NB4 (cell line): Measurements from ENCODE around the gene TCEA3.

Source experiments
- DNase-seq: peaks from one replicate; pipeline ENCODE4 v3.0.0; 2010; ENCODE audit warnings: low read depth
- H3K4me3 ChIP-seq: one replicate; pipeline ENCODE4 v1.5.1; 2011; ENCODE audit warnings: mild to moderate bottlenecking, low read depth, low read length, moderate library complexity
- MYC ChIP-seq: IDR thresholded peaks from 2 replicates; pipeline ENCODE4 v1.6.1; 2011; ENCODE audit warnings: low read depth, low read length
- POLR2A ChIP-seq: IDR thresholded peaks from 2 replicates; pipeline ENCODE4 v1.6.1; 2011; ENCODE audit warnings: mild to moderate bottlenecking; ENCODE audit not compliant: insufficient read length; ENCODE audit errors: extremely low read depth
- TF ChIP-seq, protein P1 (sequence below): IDR thresholded peaks from one replicate; pipeline ENCODE4 v1.5.1; 2012; ENCODE audit warnings: low read depth, low read length
- TF ChIP-seq, protein P2 (sequence below): IDR thresholded peaks from 2 replicates; pipeline ENCODE4 v1.6.1; 2011; ENCODE audit warnings: low read depth, low read length

TCEA3 gene

GRCh38 chr1:23436520-23437354 lies 12.2 kb upstream of the TCEA3 start:
- no peak overlapping the region for H3K4me3 ChIP-seq
- TF ChIP-seq, protein P1, sequence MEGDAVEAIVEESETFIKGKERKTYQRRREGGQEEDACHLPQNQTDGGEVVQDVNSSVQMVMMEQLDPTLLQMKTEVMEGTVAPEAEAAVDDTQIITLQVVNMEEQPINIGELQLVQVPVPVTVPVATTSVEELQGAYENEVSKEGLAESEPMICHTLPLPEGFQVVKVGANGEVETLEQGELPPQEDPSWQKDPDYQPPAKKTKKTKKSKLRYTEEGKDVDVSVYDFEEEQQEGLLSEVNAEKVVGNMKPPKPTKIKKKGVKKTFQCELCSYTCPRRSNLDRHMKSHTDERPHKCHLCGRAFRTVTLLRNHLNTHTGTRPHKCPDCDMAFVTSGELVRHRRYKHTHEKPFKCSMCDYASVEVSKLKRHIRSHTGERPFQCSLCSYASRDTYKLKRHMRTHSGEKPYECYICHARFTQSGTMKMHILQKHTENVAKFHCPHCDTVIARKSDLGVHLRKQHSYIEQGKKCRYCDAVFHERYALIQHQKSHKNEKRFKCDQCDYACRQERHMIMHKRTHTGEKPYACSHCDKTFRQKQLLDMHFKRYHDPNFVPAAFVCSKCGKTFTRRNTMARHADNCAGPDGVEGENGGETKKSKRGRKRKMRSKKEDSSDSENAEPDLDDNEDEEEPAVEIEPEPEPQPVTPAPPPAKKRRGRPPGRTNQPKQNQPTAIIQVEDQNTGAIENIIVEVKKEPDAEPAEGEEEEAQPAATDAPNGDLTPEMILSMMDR = no peak
- TF ChIP-seq, protein P2, sequence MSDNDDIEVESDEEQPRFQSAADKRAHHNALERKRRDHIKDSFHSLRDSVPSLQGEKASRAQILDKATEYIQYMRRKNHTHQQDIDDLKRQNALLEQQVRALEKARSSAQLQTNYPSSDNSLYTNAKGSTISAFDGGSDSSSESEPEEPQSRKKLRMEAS = no peak
- TF ChIP-seq MYC = no peak
- no peak for TF ChIP-seq POLR2A
- DNase-seq = no peak

- TF ChIP-seq MYC (no peak), POLR2A (no peak)
- TF ChIP-seq, protein P1 = no peak
- TF ChIP-seq, protein P2 = no peak
- H3K4me3 ChIP-seq = no peak overlapping the region
- no peak for DNase-seq
Measured at GRCh38 chr1:23434260-23434775, 9.8 kb upstream of the TCEA3 start.

GRCh38 chr1:23433122-23433521 lies 8.6 kb upstream of the TCEA3 start:
- TF ChIP-seq, protein P1 = no peak
- TF ChIP-seq, protein P2 = no peak
- no peak for TF ChIP-seq MYC
- TF ChIP-seq POLR2A = no peak
- no peak for DNase-seq
- no peak overlapping the region for H3K4me3 ChIP-seq

- no peak for DNase-seq
- TF ChIP-seq, protein P2 = no peak
- TF ChIP-seq, protein P1 = no peak
- TF ChIP-seq MYC (no peak), POLR2A (no peak)
- H3K4me3 ChIP-seq = no peak overlapping the region
Measured at GRCh38 chr1:23431431-23431830, 6.9 kb upstream of the TCEA3 start.

GRCh38 chr1:23430803-23431202 lies 6.3 kb upstream of the TCEA3 start:
- DNase-seq = no peak
- TF ChIP-seq POLR2A (no peak), MYC (no peak)
- TF ChIP-seq, protein P2 = no peak
- TF ChIP-seq, protein P1 = no peak
- H3K4me3 ChIP-seq = no peak overlapping the region
